BLaER1 treated with 17β-estradiol and CSF1 and Interleukin-3, amounts not matched to agents 10 nM and 100 nM (cell line): Measurements from ENCODE around the gene TOMT.
A peak's percentile ranks its signal among the peaks of the same experiment; 100 is the strongest.

Experiments
- H3K27ac ChIP-seq, 11 experiments: shearing (Covaris generic); formaldehyde crosslinking; 2 replicates each; pipeline ENCODE4 v1.8.1; 2022
- H3K27me3 ChIP-seq, 11 experiments: shearing (Covaris generic); formaldehyde crosslinking; 2 replicates each; pipeline ENCODE4 v1.8.1; 2022
- H3K36me3 ChIP-seq, 11 experiments: shearing (Covaris generic); formaldehyde crosslinking; 2 replicates each; pipeline ENCODE4 v1.8.1; 2022
- H3K4me1 ChIP-seq, 10 experiments: shearing (Covaris generic); formaldehyde crosslinking; 2 replicates each; pipeline ENCODE4 v1.8.1; 2022
- H3K4me2 ChIP-seq, 11 experiments: shearing (Covaris generic); formaldehyde crosslinking; 2 replicates each; pipeline ENCODE4 v1.8.1; 2022
- H3K4me3 ChIP-seq, 10 experiments: shearing (Covaris generic); formaldehyde crosslinking; 2 replicates each; pipeline ENCODE4 v1.8.1; 2022
- H3K9ac ChIP-seq, 11 experiments: shearing (Covaris generic); formaldehyde crosslinking; 2 replicates each; pipeline ENCODE4 v1.8.1; 2022
- H3K9me3 ChIP-seq, 11 experiments: shearing (Covaris generic); formaldehyde crosslinking; replicated peaks in 1 of 11; 2 replicates each; pipeline ENCODE4 v1.8.1; 2022
- H4K20me1 ChIP-seq, 11 experiments: shearing (Covaris generic); formaldehyde crosslinking; 2 replicates each; pipeline ENCODE4 v1.8.1; 2022
- Cebpa-rat ChIP-seq, 11 experiments: shearing (Covaris generic); IDR thresholded peaks; 2 replicates each; pipeline ENCODE4 v1.8.1; 2022

The TOMT gene

GRCh38 chr11:72105888-72106287, at the start of gene TOMT:
TSS of gene TOMT (plus strand) at chr11:72105924. CDS start at chr11:72105952, 28 bp downstream.
- Histone ChIP-seq H3K4me3 (no peak within 1 kb of the TSS), H4K20me1 (peaks cover 0 to under 1% (median 0%) of the 10 kb centered on the region in 11 experiments; a peak in 4 of 22 replicates), H3K4me2 (no peak within 1 kb of the TSS), H3K9me3 (peaks cover 0 to 6% (median 0%) of the 10 kb centered on the region in 11 experiments; a peak in 3 of 22 replicates), H3K36me3 (peaks cover 13 to 68% (median 36%) of the 10 kb centered on the region in 11 experiments; a peak in 21 of 22 replicates), H3K27me3 (no peaks in the 10 kb centered on the region), H3K9ac (peak within 1 kb of the TSS in 4 of 11 experiments; percentile 10 to 23 (median 14); a peak in 2 of 22 replicates), H3K27ac (no peak within 1 kb of the TSS), H3K4me1 (peaks cover 21 to 31% (median 24%) of the 10 kb centered on the region in 10 experiments)
- no peak for TF ChIP-seq Cebpa-rat (IDR thresholded peaks at IDR 0.05)

- peaks cover 7 to 17% (median 11%) of the 10 kb centered on the region in 10 experiments for H3K4me1 ChIP-seq
- no peak overlapping the region for H3K9ac ChIP-seq
- no peak overlapping the region for H3K4me2 ChIP-seq
- peaks cover 0 to 52% (median 22%) of the 10 kb centered on the region in 11 experiments; a peak in 13 of 22 replicates for H4K20me1 ChIP-seq
- no peak for TF ChIP-seq Cebpa-rat (IDR thresholded peaks at IDR 0.05)
- no peaks in the 10 kb centered on the region for H3K27me3 ChIP-seq
- H3K9me3 ChIP-seq = no peaks in the 10 kb centered on the region
- peaks cover 47 to 100% (median 73%) of the 10 kb centered on the region in 11 experiments for H3K36me3 ChIP-seq
- no peak overlapping the region for H3K4me3 ChIP-seq
- no peak overlapping the region for H3K27ac ChIP-seq
These were observed 47.2 kb upstream of the TOMT start for GRCh38 chr11:72058416-72059034.

- Histone ChIP-seq H3K4me1 (peaks cover 10 to 29% (median 16%) of the 10 kb centered on the region in 10 experiments), H3K9me3 (no peaks in the 10 kb centered on the region), H3K36me3 (peaks cover 38 to 96% (median 70%) of the 10 kb centered on the region in 11 experiments), H3K4me2 (peak overlapping the region; percentile 35 to 64 (median 48); a peak in 19 of 22 replicates), H3K9ac (0 out of 22 replicates have a peak overlapping the region, but pooled peaks of 2 of the 11 experiments have one; percentile 20 to 34), H3K27me3 (no peaks in the 10 kb centered on the region), H3K4me3 (no peak overlapping the region), H4K20me1 (peaks cover 0 to 46% (median 15%) of the 10 kb centered on the region in 11 experiments; a peak in 13 of 22 replicates), H3K27ac (peak overlapping the region in 3 of 11 experiments; percentile 4 to 27 (median 20); a peak in 2 of 22 replicates)
- TF ChIP-seq Cebpa-rat (IDR thresholded peaks at IDR 0.05) = no peak
These were observed 43.9 kb upstream of the TOMT start for GRCh38 chr11:72061739-72062396.

GRCh38 chr11:72066855-72067254, 38.9 kb upstream of the TOMT start:
- Histone ChIP-seq H3K9me3 (no peaks in the 10 kb centered on the region), H3K9ac (peak overlapping the region in 2 of 11 experiments; percentile 61 to 76; a peak in 5 of 22 replicates), H3K4me1 (peaks cover 52 to 73% (median 59%) of the 10 kb centered on the region in 10 experiments), H3K27me3 (no peaks in the 10 kb centered on the region), H4K20me1 (peaks cover 0 to 44% (median 15%) of the 10 kb centered on the region in 11 experiments; a peak in 13 of 22 replicates), H3K4me3 (peak overlapping the region in 1 of 10 experiments; percentile 18; a peak in 1 of 20 replicates), H3K4me2 (peak overlapping the region in 7 of 11 experiments; percentile 20 to 91 (median 82); a peak in 10 of 22 replicates), H3K27ac (peak overlapping the region in 3 of 11 experiments; percentile 1 to 8 (median 4); a peak in 2 of 22 replicates), H3K36me3 (peaks cover 31 to 64% (median 57%) of the 10 kb centered on the region in 11 experiments; a peak in 21 of 22 replicates)
- TF ChIP-seq Cebpa-rat (IDR thresholded peaks at IDR 0.05) = no peak

- H3K9ac ChIP-seq = peak overlapping the region in 2 of 11 experiments; percentile 61 to 76; a peak in 4 of 22 replicates
- peaks cover 0 to 47% (median 13%) of the 10 kb centered on the region in 11 experiments; a peak in 11 of 22 replicates for H4K20me1 ChIP-seq
- no peaks in the 10 kb centered on the region for H3K9me3 ChIP-seq
- peaks cover 52 to 73% (median 60%) of the 10 kb centered on the region in 10 experiments for H3K4me1 ChIP-seq
- peak overlapping the region in 3 of 11 experiments; percentile 1 to 8 (median 4); a peak in 2 of 22 replicates for H3K27ac ChIP-seq
- peaks cover 29 to 60% (median 55%) of the 10 kb centered on the region in 11 experiments; a peak in 21 of 22 replicates for H3K36me3 ChIP-seq
- no peaks in the 10 kb centered on the region for H3K27me3 ChIP-seq
- TF ChIP-seq Cebpa-rat (IDR thresholded peaks at IDR 0.05) = no peak
- peak overlapping the region in 7 of 11 experiments; percentile 20 to 91 (median 82); a peak in 10 of 22 replicates for H3K4me2 ChIP-seq
- H3K4me3 ChIP-seq = peak overlapping the region in 1 of 10 experiments; percentile 18; a peak in 1 of 20 replicates
These were observed 38.5 kb upstream of the TOMT start for GRCh38 chr11:72067266-72067665.

GRCh38 chr11:72067676-72068075, 38.0 kb upstream of the TOMT start:
- H3K4me3 ChIP-seq = peak overlapping the region in 2 of 10 experiments; percentile 50 to 60; a peak in 2 of 20 replicates
- H3K4me2 ChIP-seq = peak overlapping the region in 10 of 11 experiments; percentile 74 to 91 (median 83); a peak in 17 of 22 replicates
- peaks cover 24 to 56% (median 51%) of the 10 kb centered on the region in 11 experiments; a peak in 21 of 22 replicates for H3K36me3 ChIP-seq
- no peak for TF ChIP-seq Cebpa-rat (IDR thresholded peaks at IDR 0.05)
- peak overlapping the region in 4 of 11 experiments; percentile 20 to 89 (median 84); a peak in 3 of 22 replicates for H3K27ac ChIP-seq
- H4K20me1 ChIP-seq = peaks cover 0 to 51% (median 12%) of the 10 kb centered on the region in 11 experiments; a peak in 10 of 22 replicates
- H3K9me3 ChIP-seq = no peaks in the 10 kb centered on the region
- H3K9ac ChIP-seq = peak overlapping the region in 2 of 11 experiments; percentile 61 to 76; a peak in 3 of 22 replicates
- no peaks in the 10 kb centered on the region for H3K27me3 ChIP-seq
- peaks cover 54 to 73% (median 62%) of the 10 kb centered on the region in 10 experiments for H3K4me1 ChIP-seq

GRCh38 chr11:72069200-72069599, 36.5 kb upstream of the TOMT start:
- Histone ChIP-seq H3K27me3 (no peaks in the 10 kb centered on the region), H3K4me2 (peak overlapping the region; percentile 71 to 91 (median 82)), H3K27ac (peak overlapping the region; percentile 57 to 89 (median 79)), H3K9me3 (no peaks in the 10 kb centered on the region), H4K20me1 (peaks cover 0 to 60% (median 11%) of the 10 kb centered on the region in 11 experiments; a peak in 10 of 22 replicates), H3K4me3 (peak overlapping the region in 9 of 10 experiments; percentile 13 to 62 (median 48); a peak in 16 of 20 replicates), H3K4me1 (peaks cover 63 to 88% (median 72%) of the 10 kb centered on the region in 10 experiments), H3K36me3 (peaks cover 13 to 52% (median 38%) of the 10 kb centered on the region in 11 experiments; a peak in 21 of 22 replicates), H3K9ac (peak overlapping the region; percentile 39 to 78 (median 69); a peak in 21 of 22 replicates)
- no peak for TF ChIP-seq Cebpa-rat (IDR thresholded peaks at IDR 0.05)

- peak in 1 of 11 experiments; percentile 40; a peak in 2 of 22 replicates for TF ChIP-seq Cebpa-rat (IDR thresholded peaks at IDR 0.05)
- Histone ChIP-seq H4K20me1 (peaks cover 0 to 66% (median 9%) of the 10 kb centered on the region in 11 experiments; a peak in 8 of 22 replicates), H3K4me2 (peak overlapping the region; percentile 71 to 91 (median 82)), H3K4me1 (peaks cover 63 to 94% (median 75%) of the 10 kb centered on the region in 10 experiments), H3K27me3 (no peaks in the 10 kb centered on the region), H3K36me3 (peaks cover 7 to 51% (median 36%) of the 10 kb centered on the region in 11 experiments; a peak in 18 of 22 replicates), H3K9me3 (no peaks in the 10 kb centered on the region), H3K27ac (peak overlapping the region; percentile 57 to 89 (median 79)), H3K4me3 (peak overlapping the region; percentile 13 to 62 (median 44); a peak in 16 of 20 replicates), H3K9ac (peak overlapping the region; percentile 39 to 78 (median 69))
These were observed 35.9 kb upstream of the TOMT start for GRCh38 chr11:72069787-72070251.
